C4-2B (cell line): ENCODE measurements around the gene HNRNPF.

Experiments
- CTCF ChIP-seq: fragments of 450-650 bp; conservative IDR thresholded peaks from 2 replicates; pipeline ENCODE4 v1.5.1; 2017; ENCODE audit warnings: mild to moderate bottlenecking
- ZFX ChIP-seq: fragments of 450-650 bp; IDR thresholded peaks from 2 replicates; pipeline ENCODE4 v1.6.1; 2017

GRCh38 chr10:43421519-43421918 lies 12.5 kb upstream of the HNRNPF start:
- no peak for TF ChIP-seq CTCF
- no peak for TF ChIP-seq ZFX
